ENCODE measurements around the gene CCDC186.

GRCh38 chr10:114077815-114078219, 96.2 kb downstream of the CCDC186 start:
- TF ChIP-seq RAD21 (IDR thresholded peaks at IDR 0.05; ENCODE audit: low read length) (no peak), CTCF (conservative IDR thresholded peaks at IDR 0.05; ENCODE audit: low read depth, low read length) (no peak), CEBPB (IDR thresholded peaks at IDR 0.05; ENCODE audit: low read depth, low read length) (no peak), ELK1 (IDR thresholded peaks at IDR 0.05; ENCODE audit: borderline replicate concordance, low read depth, low read length) (no peak), POLR2A (IDR thresholded peaks at IDR 0.05; ENCODE audit: low read depth, low read length) (no peak), MAFK (IDR thresholded peaks at IDR 0.05; ENCODE audit: low read depth, low read length) (no peak), USF2 (IDR thresholded peaks at IDR 0.05; ENCODE audit: low read depth, low read length) (no peak), RCOR1 (IDR thresholded peaks at IDR 0.05; ENCODE audit: insufficient replicate concordance, low read length) (no peak), MAZ (IDR thresholded peaks at IDR 0.05; ENCODE audit: borderline replicate concordance, low read depth, low read length) (no peak), FOS (IDR thresholded peaks at IDR 0.05; ENCODE audit: low read depth, low read length) (no peak), MXI1 (IDR thresholded peaks at IDR 0.05; ENCODE audit: borderline replicate concordance, low read depth, low read length) (no peak)
